ENCODE results near the gene RBP2.
A peak's percentile ranks its signal among the peaks of the same experiment; 100 is the strongest.

RBP2 gene

GRCh38 chr3:139481116-139481515 is 4.8 kb upstream of the RBP2 start:
- DNase-seq (ENCODE audit: low read depth, low spot score), result peak; percentile 43

DNA sequence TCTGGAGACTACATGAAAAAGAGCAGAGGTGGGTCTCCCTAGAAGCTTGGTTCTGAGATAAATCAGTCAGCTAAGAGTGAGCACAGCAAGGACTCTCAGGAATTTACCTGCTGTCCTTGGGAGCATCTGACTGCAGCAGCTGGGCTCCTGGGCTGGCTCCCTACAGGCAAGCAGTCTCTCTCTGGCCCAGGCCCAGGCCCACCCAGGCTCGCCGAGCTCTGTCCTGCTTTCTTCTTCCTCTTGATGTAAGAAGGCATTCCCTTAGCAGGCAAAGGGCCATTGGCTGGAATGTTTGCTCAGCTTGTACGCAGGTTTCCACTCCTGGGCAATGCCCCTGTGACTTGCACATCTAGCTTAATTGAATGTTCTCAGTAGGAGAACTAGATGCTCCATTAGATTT is 4.3 kb upstream of the RBP2 start:
- DNase-seq (ENCODE audit: low read depth, low spot score), result no peak

- no peak for DNase-seq (ENCODE audit: low read depth, low spot score)
Measured at GRCh38 chr3:139477710-139478640, 1.7 kb upstream of the RBP2 start.

DNA sequence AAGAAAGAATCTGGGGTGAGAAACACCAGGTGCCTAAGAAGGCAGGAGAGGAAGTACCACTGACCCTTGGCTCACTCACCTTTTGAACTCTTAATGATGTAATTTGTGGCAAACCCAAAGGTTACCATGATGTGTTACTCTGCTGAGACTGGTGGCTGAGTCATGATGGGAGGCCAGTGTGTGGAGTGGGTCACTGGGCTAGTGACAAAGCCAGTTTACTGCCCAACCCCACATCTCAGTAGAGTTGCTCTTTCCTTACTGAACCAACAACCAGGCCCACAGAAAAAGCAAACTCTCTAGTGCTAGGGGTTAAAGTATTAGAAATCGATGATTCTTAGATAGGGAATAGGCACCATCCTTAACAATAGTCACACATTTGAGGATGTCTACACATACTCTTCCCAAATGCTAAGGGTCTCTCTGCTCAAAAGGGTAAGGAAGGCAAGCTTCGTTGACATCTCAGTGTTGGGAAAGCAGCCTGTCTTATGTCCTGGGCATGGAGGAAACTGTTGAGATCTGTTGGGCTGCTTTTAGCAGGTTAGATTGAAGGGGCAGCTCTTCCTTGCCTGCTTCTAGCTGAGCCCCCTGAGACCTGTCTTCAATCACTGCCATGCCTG is 3.1 kb downstream of the RBP2 start:
- no peak for DNase-seq (ENCODE audit: low read depth, low spot score)

DNA sequence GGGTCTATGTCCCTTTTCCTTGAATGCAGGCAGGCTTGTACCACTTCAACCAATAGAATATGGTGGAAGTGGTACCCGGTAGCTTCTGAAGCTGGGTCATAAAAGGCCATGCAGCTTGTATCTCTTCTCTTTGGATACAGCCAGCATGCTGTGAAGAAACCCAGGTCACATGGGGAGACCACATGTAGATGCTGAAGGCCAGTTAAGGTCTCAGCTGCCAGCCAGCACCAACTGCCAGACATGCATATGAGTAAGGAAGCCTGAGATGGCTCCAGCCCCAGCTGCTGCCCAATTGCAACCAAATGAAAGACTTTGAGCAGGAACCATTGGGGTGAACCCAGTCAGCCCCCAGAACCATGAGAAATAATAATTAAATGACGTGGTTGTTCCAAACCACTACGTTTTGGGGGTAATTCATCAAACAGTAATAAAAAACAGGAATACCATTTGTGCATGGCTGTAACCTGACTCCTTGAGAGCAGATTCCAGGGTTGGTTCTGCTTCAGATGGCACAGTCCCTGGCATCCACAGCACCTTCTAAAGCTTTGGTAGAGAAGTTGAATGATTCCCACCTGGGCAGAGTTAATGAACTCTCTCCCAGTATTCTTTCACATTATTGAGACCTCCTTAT is 3.8 kb downstream of the RBP2 start:
- no peak for DNase-seq (ENCODE audit: low read depth, low spot score)

DNA sequence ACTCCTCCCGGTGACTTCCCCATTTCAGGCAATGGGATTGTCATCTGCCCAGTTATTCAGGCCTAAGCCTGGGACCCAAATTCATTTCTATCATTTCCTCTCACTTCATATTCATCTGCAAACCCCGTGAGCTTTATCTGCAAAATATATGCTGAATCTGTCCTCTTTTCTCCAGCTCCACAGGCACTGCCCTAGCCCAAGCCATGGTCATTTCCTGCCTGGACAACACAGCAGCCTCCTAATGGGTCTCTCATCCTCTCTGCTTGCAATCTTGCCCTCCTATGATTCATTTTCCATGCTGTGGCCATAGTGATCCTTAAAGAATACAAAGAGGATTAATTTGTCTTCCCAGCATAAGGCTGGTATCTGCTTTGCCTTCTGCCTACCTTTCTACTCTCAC is 6.1 kb downstream of the RBP2 start:
- DNase-seq (ENCODE audit: low read depth, low spot score), result no peak

DNA sequence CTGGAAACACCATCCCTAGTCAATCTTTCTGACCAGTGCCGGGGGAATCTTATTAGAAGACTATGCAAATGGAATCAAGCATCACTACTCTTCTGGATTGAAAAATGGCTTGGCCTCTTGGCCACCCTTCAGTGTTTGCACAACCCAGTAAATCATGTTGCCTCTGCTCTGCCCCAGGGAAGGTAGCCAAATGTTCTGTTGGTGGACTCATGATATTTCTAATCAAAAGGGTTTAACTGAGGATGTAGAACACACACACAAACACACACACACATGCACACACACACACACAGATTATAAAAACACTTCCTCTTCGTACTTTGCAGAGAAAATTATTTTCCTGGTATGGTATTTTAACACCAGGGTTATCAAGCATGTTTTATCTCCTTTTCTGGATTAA is 7.9 kb downstream of the RBP2 start:
- no peak for DNase-seq (ENCODE audit: low read depth, low spot score)

DNA sequence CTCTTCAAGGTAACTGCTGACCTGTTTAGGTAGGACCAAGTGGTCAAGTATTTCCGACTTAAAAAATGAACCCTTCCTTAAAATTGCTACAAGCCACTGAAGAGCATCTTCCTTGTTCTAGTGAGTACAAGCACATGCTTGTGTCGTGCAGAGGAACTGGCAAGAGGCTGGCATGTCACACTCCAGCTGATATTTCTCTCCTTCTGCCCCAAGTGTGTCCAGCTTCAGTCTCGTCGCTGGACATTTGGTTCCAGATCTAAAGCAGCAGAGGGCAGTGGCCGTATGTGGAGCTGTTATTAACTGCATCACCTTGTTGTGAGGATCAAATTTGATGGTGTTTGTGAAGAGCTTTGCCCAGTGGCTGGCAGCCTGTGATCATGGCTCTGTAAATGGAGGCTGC is 10.0 kb downstream of the RBP2 start:
- DNase-seq (ENCODE audit: low read depth, low spot score), result no peak

- no peak for DNase-seq (ENCODE audit: low read depth, low spot score)
Measured at GRCh38 chr3:139465636-139466035, 10.7 kb downstream of the RBP2 start.

- DNase-seq (ENCODE audit: low read depth, low spot score), result no peak
Measured at GRCh38 chr3:139463466-139463865, 12.8 kb downstream of the RBP2 start.

DNA sequence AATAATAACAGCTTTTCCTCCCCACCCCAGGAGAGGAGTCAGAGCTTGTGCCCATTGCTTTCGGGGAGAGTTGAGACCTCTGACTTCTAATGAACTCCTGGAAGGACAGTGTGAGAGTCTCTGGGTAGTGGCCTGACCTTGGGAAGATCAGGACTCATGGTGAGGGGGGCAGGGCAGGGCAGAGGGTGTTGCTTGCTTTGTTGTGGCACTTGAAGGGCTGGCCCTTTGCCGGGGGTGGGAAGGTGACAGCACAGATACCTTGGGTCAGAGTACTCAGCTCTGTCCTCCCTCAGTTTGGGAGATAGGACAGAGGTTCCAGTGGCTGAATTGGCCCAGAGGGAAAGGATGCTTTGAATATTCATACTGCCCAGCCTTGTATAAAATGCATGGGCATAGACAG is 15.8 kb downstream of the RBP2 start:
- DNase-seq (ENCODE audit: low read depth, low spot score), result no peak

- no peak for DNase-seq (ENCODE audit: low read depth, low spot score)
Measured at GRCh38 chr3:139460076-139460475, 16.2 kb downstream of the RBP2 start.

DNA sequence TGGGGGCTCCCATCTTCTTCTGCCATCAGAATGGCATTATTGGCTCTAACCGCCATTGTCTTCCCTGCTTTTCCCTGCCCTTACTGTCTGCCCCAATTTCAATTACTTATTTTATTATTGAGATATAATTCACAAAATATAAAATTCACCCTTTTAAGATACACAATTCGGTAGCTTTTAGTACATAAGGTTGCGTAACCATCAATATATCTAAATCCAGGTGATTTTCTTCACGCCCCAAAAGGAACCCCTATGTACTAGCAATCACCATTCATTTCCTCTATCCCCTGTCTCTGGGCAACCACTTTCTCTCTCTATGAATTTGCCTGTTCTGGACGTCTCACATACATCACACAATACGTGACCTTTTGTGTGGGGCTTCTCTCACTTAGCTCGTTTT is 18.0 kb downstream of the RBP2 start:
- no peak for DNase-seq (ENCODE audit: low read depth, low spot score)

- no peak for DNase-seq (ENCODE audit: low read depth, low spot score)
Measured at GRCh38 chr3:139457066-139457465, 19.2 kb downstream of the RBP2 start.

GRCh38 chr3:139456386-139456785 is 19.9 kb downstream of the RBP2 start:
- no peak for DNase-seq (ENCODE audit: low read depth, low spot score)

GRCh38 chr3:139455855-139456254 is 20.5 kb downstream of the RBP2 start:
- DNase-seq (ENCODE audit: low read depth, low spot score), result no peak

GRCh38 chr3:139455206-139455605 is 21.1 kb downstream of the RBP2 start:
- no peak for DNase-seq (ENCODE audit: low read depth, low spot score)

DNA sequence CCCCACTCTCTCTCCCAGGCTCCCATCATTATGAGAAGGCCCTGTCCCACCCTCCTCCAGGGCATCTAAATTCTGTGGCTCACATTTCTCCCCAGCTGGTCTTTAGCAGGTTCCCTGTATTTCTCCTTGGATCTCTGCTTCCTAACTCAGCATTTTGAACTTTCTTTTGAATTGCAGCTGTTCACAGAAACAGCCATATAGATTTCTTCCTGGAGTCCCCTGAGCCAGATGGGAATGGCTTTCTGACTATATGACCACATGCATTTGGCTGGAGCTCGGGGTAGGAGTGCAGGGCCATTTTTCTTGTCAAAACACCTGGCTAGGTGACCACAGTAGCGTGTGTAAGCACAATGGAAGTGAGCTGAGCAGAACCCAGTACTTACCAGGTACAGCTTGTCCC is 22.0 kb downstream of the RBP2 start:
- no peak for DNase-seq (ENCODE audit: low read depth, low spot score)

- DNase-seq (ENCODE audit: low read depth, low spot score), result no peak
Measured at GRCh38 chr3:139450159-139450558, 26.2 kb downstream of the RBP2 start.

DNA sequence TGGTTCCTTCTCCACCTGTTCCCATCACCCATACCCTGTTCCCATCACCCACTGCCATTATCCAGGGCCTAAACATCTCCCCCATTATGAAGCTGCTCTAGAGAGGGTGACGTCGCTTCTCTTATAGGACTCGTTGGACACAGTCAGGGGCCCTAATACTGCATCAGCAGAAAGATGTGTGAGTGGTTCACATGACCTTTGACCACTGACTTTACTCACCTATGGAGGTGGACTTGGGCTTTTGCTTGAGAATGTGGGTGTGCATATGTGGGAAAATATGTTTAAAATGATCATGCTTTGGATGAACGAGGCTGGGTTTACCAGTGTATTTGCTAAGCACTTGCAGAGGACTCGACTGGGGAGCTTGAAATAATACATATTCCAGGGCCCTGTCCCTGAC is 26.8 kb downstream of the RBP2 start:
- no peak for DNase-seq (ENCODE audit: low read depth, low spot score)

DNA sequence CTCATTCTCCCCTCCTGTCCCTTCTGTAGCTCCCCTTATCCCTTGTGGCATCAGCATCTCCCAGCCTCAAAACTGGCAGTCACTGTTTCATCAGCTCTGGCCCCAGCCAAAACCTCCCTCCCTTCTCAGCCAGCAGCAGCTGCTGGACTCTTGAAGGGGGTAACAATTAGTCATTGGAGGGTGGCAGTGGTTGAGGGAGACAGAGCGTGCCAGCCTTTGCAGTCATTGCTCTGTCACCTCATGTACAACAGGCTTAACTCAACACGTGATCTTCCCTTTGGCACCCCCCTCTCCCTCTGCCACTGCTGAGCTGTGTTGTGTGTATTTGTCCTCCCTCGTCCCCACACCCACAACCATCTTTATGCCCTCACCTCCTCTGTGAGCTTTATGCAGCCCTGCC is 28.2 kb downstream of the RBP2 start:
- peak; percentile 59 for DNase-seq (ENCODE audit: low read depth, low spot score)

DNA sequence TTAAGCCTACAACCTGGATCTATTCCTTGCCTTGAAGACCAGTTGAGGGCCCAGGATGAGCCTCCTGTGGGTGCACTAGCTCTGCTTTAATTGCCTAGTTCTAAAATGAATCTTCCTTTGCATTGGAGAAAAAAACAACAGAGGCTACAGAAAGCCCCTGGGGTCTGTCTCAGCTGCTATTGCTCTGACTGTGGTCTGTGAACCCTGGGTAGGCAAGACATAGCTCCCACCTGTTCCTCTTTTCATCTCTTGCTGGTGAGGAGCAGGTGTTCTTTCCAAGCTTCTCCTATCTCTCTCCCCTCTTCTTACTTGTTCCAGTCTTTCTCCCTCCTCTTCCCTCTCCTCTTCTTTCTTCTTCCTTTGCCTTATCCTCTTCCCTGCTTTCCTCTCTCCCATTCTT is 28.8 kb downstream of the RBP2 start:
- DNase-seq (ENCODE audit: low read depth, low spot score), result no peak

GRCh38 chr3:139444446-139444845 is 31.9 kb downstream of the RBP2 start:
- DNase-seq (ENCODE audit: low read depth, low spot score), result no peak

Measured in astrocyte of the hippocampus (primary cell).